CD4-positive, CD25-positive, alpha-beta regulatory T cell (primary cell): ENCODE data around the gene KCTD5. TPM values are rescaled to one million over a fixed set of nuclear protein-coding genes. Genes with fewer than 3 reads are reported as not detected.

Experiments used
- ATAC-seq, 2 donors: fragments of 150-1000 bp; cut with Tn5 transposase; one replicate each; pipeline ENCODE4 v1.10.0; 2021; ENCODE audit warnings: low read depth in 2 of 2, moderate number of reproducible peaks in 2 of 2, moderate library complexity in 1 of 2
- DNase-seq, 3 donors: peaks; one replicate each; pipeline versions ENCODE4 v3.0.0 to v3.0.0-alpha.2; 2012 to 2022; ENCODE audit warnings: mixed read lengths in 1 of 3
- H3K27ac ChIP-seq: one replicate; pipeline ENCODE4 v1.7.0; 2013; ENCODE audit warnings: mild to moderate bottlenecking, low read length; ENCODE audit not compliant: insufficient read depth, poor library complexity, severe bottlenecking
- H3K27me3 ChIP-seq: one replicate; pipeline ENCODE4 v1.7.0; 2013; ENCODE audit warnings: low read length; ENCODE audit not compliant: control insufficient read depth, insufficient read depth
- H3K36me3 ChIP-seq: one replicate; pipeline ENCODE4 v1.7.0; 2013; ENCODE audit warnings: mild to moderate bottlenecking, low read length, moderate library complexity; ENCODE audit not compliant: control insufficient read depth, insufficient read depth
- H3K4me1 ChIP-seq: 2 replicates; pipeline ENCODE4 v1.7.0; 2013; ENCODE audit warnings: mild to moderate bottlenecking, low read length; ENCODE audit not compliant: insufficient read depth, control insufficient read depth, poor library complexity, severe bottlenecking
- H3K4me3 ChIP-seq: one replicate; pipeline ENCODE4 v1.7.0; 2013; ENCODE audit warnings: low read depth, mild to moderate bottlenecking, low read length, moderate library complexity
- H3K9me3 ChIP-seq, 2 experiments: 1 replicate in 1 of 2; 2 replicates in 1 of 2; pipeline ENCODE4 v1.7.0; 2013; ENCODE audit warnings: low read length in 2 of 2, mild to moderate bottlenecking in 1 of 2, moderate library complexity in 1 of 2; ENCODE audit not compliant: control insufficient read depth in 2 of 2
- H3K27ac Mint-ChIP-seq, 3 donors: one replicate each; pipeline ENCODE4 v1.8.0; 2020 to 2022; ENCODE audit warnings: mild to moderate bottlenecking in 3 of 3, mixed read lengths in 3 of 3, moderate library complexity in 2 of 3
- H3K27me3 Mint-ChIP-seq: one replicate; pipeline ENCODE4 v1.8.0; 2022; ENCODE audit warnings: mild to moderate bottlenecking, mixed read lengths
- H3K36me3 Mint-ChIP-seq: one replicate; pipeline ENCODE4 v1.8.0; 2020; ENCODE audit warnings: mixed read lengths
- H3K4me1 Mint-ChIP-seq, 4 donors: one replicate each; pipeline ENCODE4 v1.8.0; 2020 to 2022; ENCODE audit warnings: mixed read lengths in 4 of 4, mild to moderate bottlenecking in 1 of 4
- H3K4me3 Mint-ChIP-seq, 4 donors: one replicate each; pipeline ENCODE4 v1.8.0; 2020 to 2022; ENCODE audit warnings: mild to moderate bottlenecking in 4 of 4, mixed read lengths in 4 of 4, moderate library complexity in 3 of 4
- H3K9me3 Mint-ChIP-seq, 7 donors: one replicate each; pipeline ENCODE4 v1.8.0; 2020 to 2022; ENCODE audit warnings: mixed read lengths in 7 of 7, mild to moderate bottlenecking in 3 of 7, moderate library complexity in 2 of 7
- polyA plus RNA-seq, 4 donors: library from polyadenylated mRNA; unstranded; fragments of 300-500 nt; fragmentation: Illumina TruSeq; gene quantifications; one replicate each; pipeline ENCODE4 v1.2.3, GENCODE V29; 2021
- total RNA-seq: library from RNA; stranded (reverse); gene quantifications from one replicate; pipeline ENCODE4 v1.2.3, GENCODE V29; 2022

Gene KCTD5
- total and polyA plus RNA-seq, 5 donors from 2014 or later, result 17.5 to 26.4 (median 22.1) TPM

GRCh38 chr16:2742323-2743006 lies 60.1 kb downstream of the KCTD5 start:
- ATAC-seq, result no peak
- H3K27ac ChIP-seq, result no peak overlapping the region
- no peaks in the 10 kb centered on the region for H3K27me3 ChIP-seq
- Mint-ChIP-seq H3K27ac (no peak overlapping the region), H3K4me1 (no peaks in the 10 kb centered on the region), H3K4me3 (no peak overlapping the region), H3K9me3 (no peaks in the 10 kb centered on the region), H3K36me3 (no peaks in the 10 kb centered on the region), H3K27me3 (peaks cover 5% of the 10 kb centered on the region)
- H3K4me3 ChIP-seq, result no peak overlapping the region
- no peaks in the 10 kb centered on the region for H3K9me3 ChIP-seq
- no peak for DNase-seq
- H3K36me3 ChIP-seq, result no peaks in the 10 kb centered on the region
- H3K4me1 ChIP-seq, result no peaks in the 10 kb centered on the region

- Histone ChIP-seq H3K27ac (no peak overlapping the region), H3K27me3 (no peaks in the 10 kb centered on the region), H3K9me3 (no peaks in the 10 kb centered on the region), H3K36me3 (no peaks in the 10 kb centered on the region), H3K4me1 (no peaks in the 10 kb centered on the region), H3K4me3 (no peak overlapping the region)
- no peak for DNase-seq
- Mint-ChIP-seq H3K36me3 (no peaks in the 10 kb centered on the region), H3K4me1 (no peaks in the 10 kb centered on the region), H3K27ac (no peak overlapping the region), H3K4me3 (no peak overlapping the region), H3K27me3 (peaks cover 5% of the 10 kb centered on the region), H3K9me3 (no peaks in the 10 kb centered on the region)
- ATAC-seq, result no peak
These were observed 60.9 kb downstream of the KCTD5 start for GRCh38 chr16:2743007-2743810.

- no peaks in the 10 kb centered on the region for H3K27me3 ChIP-seq
- Mint-ChIP-seq H3K4me3 (no peak overlapping the region), H3K9me3 (peaks cover 0 to 3% (median 0%) of the 10 kb centered on the region in 7 donors), H3K27ac (no peak overlapping the region), H3K4me1 (no peaks in the 10 kb centered on the region), H3K27me3 (peaks cover 5% of the 10 kb centered on the region), H3K36me3 (no peaks in the 10 kb centered on the region)
- no peak overlapping the region for H3K4me3 ChIP-seq
- no peak overlapping the region for H3K27ac ChIP-seq
- no peaks in the 10 kb centered on the region for H3K4me1 ChIP-seq
- DNase-seq (no peak), ATAC-seq (no peak)
- no peaks in the 10 kb centered on the region for H3K9me3 ChIP-seq
- H3K36me3 ChIP-seq, result no peaks in the 10 kb centered on the region
These were observed 62.4 kb downstream of the KCTD5 start for GRCh38 chr16:2744711-2745110.

DNA sequence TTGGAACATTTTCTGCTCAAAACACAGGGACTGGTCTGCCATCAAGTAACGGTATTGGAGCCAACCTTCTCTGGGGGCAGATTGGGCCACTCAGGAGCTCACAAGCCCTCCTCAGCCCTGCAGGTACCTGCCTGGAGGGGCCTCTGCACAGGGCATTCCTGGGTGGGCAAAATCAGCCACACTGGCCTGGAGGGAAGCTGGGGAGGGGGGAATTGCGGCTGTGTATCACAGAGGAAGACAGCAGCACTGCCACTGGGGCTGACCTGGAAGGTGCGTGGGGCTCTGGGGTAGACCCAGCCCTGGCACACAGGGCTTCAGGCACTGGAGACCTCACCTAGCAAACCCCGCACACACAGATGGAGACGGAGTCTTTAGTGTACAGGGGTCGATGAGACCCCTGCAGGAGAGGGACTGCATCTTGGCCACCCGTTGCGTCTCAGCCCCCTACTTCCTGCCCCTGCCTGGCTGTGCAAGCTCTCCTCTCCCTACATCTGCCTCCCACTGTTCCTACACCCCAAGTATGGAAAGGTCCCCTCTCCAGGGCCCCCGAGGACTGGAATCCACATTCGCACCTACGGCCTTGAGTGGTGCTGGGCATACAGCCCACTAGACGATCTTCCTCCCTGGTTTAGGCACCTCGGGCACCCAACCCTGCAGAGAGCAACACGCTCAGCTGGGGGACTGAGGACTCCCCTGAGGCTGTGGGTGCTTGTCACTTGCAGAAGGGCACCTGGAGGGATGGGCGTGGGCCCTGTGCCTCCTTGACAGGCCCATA lies 63.0 kb downstream of the KCTD5 start:
- ATAC-seq (peak in 1 of 2 donors; percentile 11), DNase-seq (no peak)
- Histone ChIP-seq H3K9me3 (no peaks in the 10 kb centered on the region), H3K27me3 (no peaks in the 10 kb centered on the region), H3K36me3 (no peaks in the 10 kb centered on the region), H3K4me1 (no peaks in the 10 kb centered on the region), H3K4me3 (no peak overlapping the region), H3K27ac (no peak overlapping the region)
- Mint-ChIP-seq H3K27me3 (peaks cover 5% of the 10 kb centered on the region), H3K36me3 (no peaks in the 10 kb centered on the region), H3K27ac (no peak overlapping the region), H3K9me3 (peaks cover 0 to 4% (median 0%) of the 10 kb centered on the region in 7 donors), H3K4me1 (no peaks in the 10 kb centered on the region), H3K4me3 (no peak overlapping the region)

DNA sequence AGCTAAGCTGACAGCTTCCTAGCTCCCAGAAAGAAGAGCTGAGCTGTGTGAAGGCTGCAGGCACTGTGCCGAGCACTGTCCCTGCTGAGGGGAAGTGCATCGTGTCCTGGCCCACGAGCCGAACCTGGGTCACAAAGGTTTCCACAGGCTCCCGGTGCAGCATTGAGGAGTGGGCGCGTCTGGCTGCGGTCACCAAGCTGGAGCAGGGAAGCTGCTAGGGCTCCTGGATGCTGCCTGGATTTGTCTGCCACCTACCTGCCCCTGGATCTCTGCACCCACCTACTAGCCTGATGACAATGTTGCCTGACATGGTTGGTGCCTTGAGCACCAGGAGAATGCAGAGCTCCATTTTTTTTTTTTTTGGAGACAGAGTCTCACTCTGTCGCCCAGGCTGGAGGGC lies 63.6 kb downstream of the KCTD5 start:
- no peaks in the 10 kb centered on the region for H3K36me3 ChIP-seq
- no peak overlapping the region for H3K4me3 ChIP-seq
- H3K27ac ChIP-seq, result no peak overlapping the region
- H3K9me3 ChIP-seq, result no peaks in the 10 kb centered on the region
- Mint-ChIP-seq H3K27ac (no peak overlapping the region), H3K9me3 (peaks cover 0 to 5% (median 0%) of the 10 kb centered on the region in 7 donors), H3K36me3 (no peaks in the 10 kb centered on the region), H3K4me3 (no peak overlapping the region), H3K27me3 (peaks cover 5% of the 10 kb centered on the region), H3K4me1 (peaks cover 0 to 4% (median 0%) of the 10 kb centered on the region in 4 donors)
- ATAC-seq, result no peak
- H3K4me1 ChIP-seq, result no peaks in the 10 kb centered on the region
- DNase-seq, result no peak
- H3K27me3 ChIP-seq, result no peaks in the 10 kb centered on the region

DNA sequence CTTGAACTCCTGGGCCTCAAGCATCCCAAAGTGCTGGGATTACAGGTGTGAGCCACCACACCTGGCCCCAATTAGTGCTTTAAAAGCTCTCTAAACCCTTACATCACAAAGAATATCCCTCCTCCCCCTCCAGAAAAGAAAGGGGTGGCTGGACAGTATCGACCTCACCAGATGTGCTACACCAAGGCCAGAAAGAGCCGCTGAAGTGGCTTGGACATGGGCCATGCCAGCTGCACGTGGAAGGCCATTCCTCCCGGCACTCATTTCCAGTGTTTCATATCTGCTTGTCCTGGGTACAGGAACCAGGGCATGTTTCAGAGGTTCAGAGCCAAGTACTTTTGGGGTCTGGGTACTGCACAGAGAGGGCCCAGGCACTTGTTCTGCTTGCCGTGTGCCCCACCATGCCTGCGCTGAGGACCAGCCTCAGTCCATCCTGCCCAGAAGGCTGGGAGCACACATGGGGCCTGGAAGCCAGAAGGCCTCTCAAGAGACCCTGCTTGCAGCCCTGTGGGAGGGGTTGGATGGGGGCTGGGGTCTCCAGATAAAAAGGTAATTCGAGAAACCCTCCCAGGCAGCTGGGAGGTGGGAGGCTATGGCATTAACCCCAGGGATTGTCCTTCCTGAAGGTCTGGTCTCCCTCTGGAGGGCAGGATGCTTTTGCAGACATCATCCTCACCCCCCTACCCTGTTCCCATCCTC lies 66.6 kb downstream of the KCTD5 start:
- Histone ChIP-seq H3K36me3 (no peaks in the 10 kb centered on the region), H3K4me1 (peaks cover 12% of the 10 kb centered on the region), H3K4me3 (no peak overlapping the region), H3K27me3 (no peaks in the 10 kb centered on the region), H3K9me3 (peaks cover 0 to 5% of the 10 kb centered on the region in 2 experiments), H3K27ac (no peak overlapping the region)
- H3K4me1 Mint-ChIP-seq, result peaks cover 3 to 22% (median 6%) of the 10 kb centered on the region in 4 donors
- no peak overlapping the region for H3K4me3 Mint-ChIP-seq
- DNase-seq (no peak), ATAC-seq (no peak)
- H3K27ac Mint-ChIP-seq, result no peak overlapping the region
- H3K36me3 Mint-ChIP-seq, result peaks cover 5% of the 10 kb centered on the region
- H3K27me3 Mint-ChIP-seq, result peaks cover 10% of the 10 kb centered on the region
- peaks cover 0 to 5% (median 0%) of the 10 kb centered on the region in 7 donors for H3K9me3 Mint-ChIP-seq

GRCh38 chr16:2749476-2749875 lies 67.2 kb downstream of the KCTD5 start:
- DNase-seq (no peak), ATAC-seq (no peak)
- Mint-ChIP-seq H3K27ac (no peak overlapping the region), H3K36me3 (peaks cover 8% of the 10 kb centered on the region), H3K4me3 (peak overlapping the region in 2 of 4 donors; percentile 47 to 68), H3K4me1 (peaks cover 8 to 28% (median 10%) of the 10 kb centered on the region in 4 donors), H3K27me3 (peaks cover 8% of the 10 kb centered on the region), H3K9me3 (peaks cover 0 to 8% (median 0%) of the 10 kb centered on the region in 7 donors)
- Histone ChIP-seq H3K36me3 (no peaks in the 10 kb centered on the region), H3K4me3 (no peak overlapping the region), H3K9me3 (peaks cover 0 to 5% of the 10 kb centered on the region in 2 experiments), H3K4me1 (peaks cover 17% of the 10 kb centered on the region), H3K27me3 (no peaks in the 10 kb centered on the region), H3K27ac (no peak overlapping the region)
